Activated CD8-positive, alpha-beta memory T cell treated with anti-CD3 and anti-CD28 coated beads, Interleukin-2, amount 50 U/mL, for 48 hours (primary cell): ENCODE measurements around the gene VPS4A.

ENCODE experiments used
- DNase-seq: peaks from one replicate; pipeline ENCODE4 v3.0.0-alpha.2; 2020

The VPS4A gene

GRCh38 chr16:69368866-69369265 is 57.7 kb downstream of the VPS4A start:
- no peak for DNase-seq

- no peak for DNase-seq
Observed at GRCh38 chr16:69371564-69371963, 60.4 kb downstream of the VPS4A start.

DNA sequence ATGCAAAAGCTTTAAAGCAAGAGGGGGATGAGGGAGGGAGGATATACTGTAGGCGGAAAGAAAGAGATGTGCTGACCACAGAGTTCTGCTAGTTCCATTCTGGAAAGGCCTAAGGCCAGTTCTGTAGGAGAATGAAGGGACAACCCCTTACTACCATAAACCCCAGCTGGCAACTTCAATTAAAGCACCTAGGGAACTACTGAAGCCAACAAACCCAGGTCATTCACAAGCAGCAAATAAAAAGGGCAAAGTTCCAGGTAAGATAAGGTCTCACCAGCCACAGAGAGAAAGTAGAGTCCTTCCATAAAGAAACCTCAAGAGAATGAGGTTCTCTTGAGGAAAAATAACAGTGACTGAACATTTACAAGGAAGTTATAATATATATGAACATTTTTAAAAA is 61.9 kb downstream of the VPS4A start:
- DNase-seq = no peak
